Caki2 (cell line): ENCODE measurements around the gene C12orf75. TPM values are rescaled to one million over a fixed set of nuclear protein-coding genes. Genes with fewer than 3 reads are reported as not detected.
A peak's percentile ranks its signal among the peaks of the same experiment; 100 is the strongest.
"Not testable (repeated sequence)": the region's sequence is repeated elsewhere in the genome, so short reads cannot be mapped to it uniquely, and the experiment has no call there.

Source experiments
- DNase-seq: peaks from one replicate; pipeline ENCODE4 v3.0.0-alpha.2; 2015; ENCODE audit warnings: low read depth
- in situ Hi-C: cut with HindIII; loops from 2 replicates; pipeline ENCODE4 v1.10.0; 2016; ENCODE audit warnings: low sequenced_read_pairs, low pct_unique_long_range_greater_than_20kb, mixed read lengths
- total RNA-seq: library from RNA; depleted of rRNA; stranded (reverse); fragments of >200 nt; shearing (Covaris generic); gene quantifications from 2 replicates; pipeline ENCODE4 v1.2.3, GENCODE V29; 2014; ENCODE audit warnings: low replicate concordance

Gene C12orf75
- total RNA-seq, 1 experiment from 2014 or later, result 195 TPM

GRCh38 chr12:105396983-105397382 lies 66.5 kb downstream of the C12orf75 start:
- no peak for DNase-seq
- in situ Hi-C loops, result no loop called here

- in situ Hi-C loops, result no loop called here
- DNase-seq, result no peak
Measured at GRCh38 chr12:105398930-105399329, 68.4 kb downstream of the C12orf75 start.

- in situ Hi-C loops, result no loop called here
- no peak for DNase-seq
Measured at GRCh38 chr12:105399428-105400081, 69.1 kb downstream of the C12orf75 start.

GRCh38 chr12:105400227-105400626 lies 69.7 kb downstream of the C12orf75 start:
- DNase-seq, result no peak
- in situ Hi-C loops, result no loop called here

GRCh38 chr12:105401198-105401597 lies 70.7 kb downstream of the C12orf75 start:
- DNase-seq, result no peak
- in situ Hi-C loops, result no loop called here

- DNase-seq, result no peak
- in situ Hi-C loops, result no loop called here
Measured at GRCh38 chr12:105402366-105402765, 71.9 kb downstream of the C12orf75 start.

- in situ Hi-C loops, result no loop called here
- DNase-seq, result no peak
Measured at GRCh38 chr12:105403095-105403494, 72.6 kb downstream of the C12orf75 start.

- in situ Hi-C loops, DNase-seq: not testable (repeated sequence)
Measured at GRCh38 chr12:105404134-105404533, 73.6 kb downstream of the C12orf75 start.

- in situ Hi-C loops, result no loop called here
- no peak for DNase-seq
Measured at GRCh38 chr12:105406497-105406896, 76.0 kb downstream of the C12orf75 start.

GRCh38 chr12:105409279-105409678 lies 78.8 kb downstream of the C12orf75 start:
- DNase-seq, result no peak
- in situ Hi-C loops, result no loop called here

GRCh38 chr12:105409801-105410471 lies 79.4 kb downstream of the C12orf75 start:
- in situ Hi-C loops, result no loop called here
- DNase-seq, result peak; percentile 36

GRCh38 chr12:105413911-105414487 lies 83.5 kb downstream of the C12orf75 start:
- in situ Hi-C loops, result no loop called here
- no peak for DNase-seq

GRCh38 chr12:105417732-105418131 lies 87.2 kb downstream of the C12orf75 start:
- in situ Hi-C loops, result no loop called here
- no peak for DNase-seq

GRCh38 chr12:105418229-105418628 lies 87.7 kb downstream of the C12orf75 start:
- in situ Hi-C loops, result no loop called here
- DNase-seq, result peak; percentile 70

- in situ Hi-C loops, result no loop called here
- no peak for DNase-seq
Measured at GRCh38 chr12:105418821-105419291, 88.4 kb downstream of the C12orf75 start.

GRCh38 chr12:105419606-105420005 lies 89.1 kb downstream of the C12orf75 start:
- DNase-seq, result no peak
- in situ Hi-C loops, result no loop called here

- DNase-seq, result no peak
- in situ Hi-C loops, result no loop called here
Measured at GRCh38 chr12:105420046-105420445, 89.6 kb downstream of the C12orf75 start.

- in situ Hi-C loops, result no loop called here
- peak; percentile 40 for DNase-seq
Measured at GRCh38 chr12:105420659-105421240, 90.3 kb downstream of the C12orf75 start.
